Testis (tissue), 2 donors: ENCODE data around the gene MIGA2.

Experiments used
- POLR2A ChIP-seq: fragments of 450-650 bp; IDR thresholded peaks from one replicate; pipeline ENCODE4 v1.6.1; 2017; ENCODE audit warnings: antibody characterized with exemption, mild to moderate bottlenecking, moderate library complexity
- TF ChIP-seq, protein P1 (sequence below), 3 experiments: fragments of 450-650 bp in 2 of 3; fragments of 200-600 bp in 1 of 3; sonication (generic) in 1 of 3; IDR thresholded peaks; one replicate each; pipeline ENCODE4 v1.5.1; 2016 to 2019; ENCODE audit warnings: antibody characterized with exemption in 3 of 3, mild to moderate bottlenecking in 2 of 3, moderate library complexity in 1 of 3

DNA sequence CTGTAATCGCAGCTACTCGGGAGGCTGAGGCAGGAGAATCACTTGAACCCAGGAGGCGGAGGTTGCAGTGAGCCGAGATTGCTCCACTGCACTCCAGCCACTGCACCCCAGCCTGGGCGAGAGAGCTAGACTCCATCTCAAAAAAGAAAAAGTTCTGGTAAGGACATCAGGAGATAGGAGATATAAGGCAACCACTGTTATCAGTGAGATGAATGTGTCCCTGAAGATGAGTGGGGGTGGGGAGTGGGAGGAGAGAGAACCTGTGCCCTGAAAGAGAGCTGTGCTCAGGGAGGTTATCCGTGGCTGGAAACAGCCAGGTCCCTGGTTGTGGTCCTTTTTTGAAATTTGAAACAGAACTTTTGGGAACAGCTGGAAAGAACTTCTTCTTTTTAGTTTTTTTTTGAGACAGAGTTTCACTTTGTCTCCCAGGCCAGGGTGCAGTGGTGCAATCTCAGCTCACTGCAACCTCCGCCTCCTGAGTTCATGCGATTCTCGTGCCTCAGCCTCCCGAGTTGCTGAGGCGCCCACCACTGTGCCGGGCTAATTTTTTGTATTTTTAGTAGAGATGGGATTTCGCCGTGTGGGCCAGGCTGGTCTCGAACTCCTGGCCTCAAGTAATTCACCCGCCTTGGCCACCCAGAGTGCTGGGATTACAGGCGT is 77.3 kb downstream of the MIGA2 start:
- TF ChIP-seq, protein P1, sequence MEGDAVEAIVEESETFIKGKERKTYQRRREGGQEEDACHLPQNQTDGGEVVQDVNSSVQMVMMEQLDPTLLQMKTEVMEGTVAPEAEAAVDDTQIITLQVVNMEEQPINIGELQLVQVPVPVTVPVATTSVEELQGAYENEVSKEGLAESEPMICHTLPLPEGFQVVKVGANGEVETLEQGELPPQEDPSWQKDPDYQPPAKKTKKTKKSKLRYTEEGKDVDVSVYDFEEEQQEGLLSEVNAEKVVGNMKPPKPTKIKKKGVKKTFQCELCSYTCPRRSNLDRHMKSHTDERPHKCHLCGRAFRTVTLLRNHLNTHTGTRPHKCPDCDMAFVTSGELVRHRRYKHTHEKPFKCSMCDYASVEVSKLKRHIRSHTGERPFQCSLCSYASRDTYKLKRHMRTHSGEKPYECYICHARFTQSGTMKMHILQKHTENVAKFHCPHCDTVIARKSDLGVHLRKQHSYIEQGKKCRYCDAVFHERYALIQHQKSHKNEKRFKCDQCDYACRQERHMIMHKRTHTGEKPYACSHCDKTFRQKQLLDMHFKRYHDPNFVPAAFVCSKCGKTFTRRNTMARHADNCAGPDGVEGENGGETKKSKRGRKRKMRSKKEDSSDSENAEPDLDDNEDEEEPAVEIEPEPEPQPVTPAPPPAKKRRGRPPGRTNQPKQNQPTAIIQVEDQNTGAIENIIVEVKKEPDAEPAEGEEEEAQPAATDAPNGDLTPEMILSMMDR (IDR thresholded peaks at IDR 0.05), result no peak
- TF ChIP-seq POLR2A, result no peak
